ENCODE data around the gene BCOR. TPM values are rescaled to one million over a fixed set of nuclear protein-coding genes. Genes with fewer than 3 reads are reported as not detected.

Gene BCOR
- total RNA-seq, 1 donor from 2014 or later: 15.1 TPM

DNA sequence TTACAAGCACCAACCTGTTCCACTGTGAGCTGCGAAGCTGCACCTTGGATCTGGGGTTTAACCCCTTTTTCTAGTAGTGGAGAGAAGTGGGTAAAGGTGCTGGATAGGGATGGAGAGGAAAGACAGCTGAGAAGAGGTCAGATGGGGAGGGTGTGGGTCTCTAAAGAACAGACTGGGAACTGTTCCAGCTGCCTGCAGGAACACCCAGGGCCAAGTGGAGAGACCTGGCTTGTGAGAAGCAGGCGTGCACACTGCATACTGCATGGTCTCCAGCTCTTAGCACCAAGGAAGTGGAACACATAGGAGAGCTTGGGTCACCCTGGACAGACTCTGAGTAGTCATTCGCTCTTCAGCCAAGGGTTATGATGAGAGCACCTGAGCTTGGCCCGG, 16.1 kb downstream of the BCOR start:
- no peaks in the 10 kb centered on the region for H3K36me3 ChIP-seq
- H3K27ac ChIP-seq (replicated peaks): no peak overlapping the region
- no peak for DNase-seq
- intact Hi-C loops (cut with micrococcal nuclease): loop anchor here (10.0 kb wide), 1 partner anchor 267 kb away; no protein-coding TSS in a partner anchor
- no peaks in the 10 kb centered on the region for H3K27me3 ChIP-seq (ENCODE audit: low read depth)
- H3K4me1 ChIP-seq: peaks cover 67% of the 10 kb centered on the region
- H3K4me3 ChIP-seq: no peak overlapping the region
- H3K9me3 ChIP-seq (replicated peaks): no peaks in the 10 kb centered on the region
- TF ChIP-seq, protein P1, sequence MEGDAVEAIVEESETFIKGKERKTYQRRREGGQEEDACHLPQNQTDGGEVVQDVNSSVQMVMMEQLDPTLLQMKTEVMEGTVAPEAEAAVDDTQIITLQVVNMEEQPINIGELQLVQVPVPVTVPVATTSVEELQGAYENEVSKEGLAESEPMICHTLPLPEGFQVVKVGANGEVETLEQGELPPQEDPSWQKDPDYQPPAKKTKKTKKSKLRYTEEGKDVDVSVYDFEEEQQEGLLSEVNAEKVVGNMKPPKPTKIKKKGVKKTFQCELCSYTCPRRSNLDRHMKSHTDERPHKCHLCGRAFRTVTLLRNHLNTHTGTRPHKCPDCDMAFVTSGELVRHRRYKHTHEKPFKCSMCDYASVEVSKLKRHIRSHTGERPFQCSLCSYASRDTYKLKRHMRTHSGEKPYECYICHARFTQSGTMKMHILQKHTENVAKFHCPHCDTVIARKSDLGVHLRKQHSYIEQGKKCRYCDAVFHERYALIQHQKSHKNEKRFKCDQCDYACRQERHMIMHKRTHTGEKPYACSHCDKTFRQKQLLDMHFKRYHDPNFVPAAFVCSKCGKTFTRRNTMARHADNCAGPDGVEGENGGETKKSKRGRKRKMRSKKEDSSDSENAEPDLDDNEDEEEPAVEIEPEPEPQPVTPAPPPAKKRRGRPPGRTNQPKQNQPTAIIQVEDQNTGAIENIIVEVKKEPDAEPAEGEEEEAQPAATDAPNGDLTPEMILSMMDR (IDR thresholded peaks at IDR 0.05; ENCODE audit: borderline replicate concordance): no peak

DNA sequence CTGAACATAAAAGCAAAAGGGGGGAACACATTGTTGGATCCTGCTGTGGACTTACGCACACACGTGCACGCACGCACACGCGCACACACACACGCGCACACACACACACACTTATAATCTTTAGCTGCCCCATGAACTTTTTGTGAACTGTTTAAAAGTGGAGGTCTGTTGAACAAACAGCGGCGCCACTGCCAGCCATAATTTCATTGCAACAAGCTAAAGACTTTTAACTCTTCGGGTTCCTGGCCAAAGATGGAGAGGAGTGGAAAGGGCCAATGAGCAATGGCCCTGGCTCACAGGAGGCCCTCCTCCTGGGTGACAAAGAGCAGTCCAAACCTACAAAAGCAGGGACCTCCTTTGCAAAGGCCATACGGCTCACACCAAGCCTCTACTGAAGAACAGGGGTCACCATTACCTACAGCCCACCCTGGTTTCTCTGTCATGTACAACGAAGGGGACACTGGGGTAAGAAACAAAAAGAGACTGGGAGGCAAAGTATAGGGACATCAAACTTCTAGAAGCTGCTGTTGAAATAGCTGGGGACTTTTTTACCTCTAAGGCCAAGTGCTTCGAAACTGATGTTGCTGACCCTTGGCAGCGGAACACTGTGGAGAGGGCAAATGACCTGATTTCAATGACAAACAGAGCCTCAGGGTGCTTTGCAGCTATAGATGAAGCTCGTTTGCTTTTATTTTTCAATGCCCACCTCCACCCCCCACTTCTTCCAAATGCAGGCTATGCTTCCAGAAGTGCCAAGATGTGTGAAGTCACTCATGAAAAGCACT, 16.7 kb downstream of the BCOR start:
- H3K36me3 ChIP-seq: no peaks in the 10 kb centered on the region
- no peak for DNase-seq
- H3K27me3 ChIP-seq (ENCODE audit: low read depth): no peaks in the 10 kb centered on the region
- H3K4me1 ChIP-seq: peaks cover 63% of the 10 kb centered on the region
- no peaks in the 10 kb centered on the region for H3K9me3 ChIP-seq (replicated peaks)
- no peak overlapping the region for H3K27ac ChIP-seq (replicated peaks)
- no peak overlapping the region for H3K4me3 ChIP-seq
- intact Hi-C loops (cut with micrococcal nuclease): loop anchor here (10.0 kb wide), 1 partner anchor 266 kb away; no protein-coding TSS in a partner anchor
- TF ChIP-seq, protein P1 (IDR thresholded peaks at IDR 0.05; ENCODE audit: borderline replicate concordance): no peak

DNA sequence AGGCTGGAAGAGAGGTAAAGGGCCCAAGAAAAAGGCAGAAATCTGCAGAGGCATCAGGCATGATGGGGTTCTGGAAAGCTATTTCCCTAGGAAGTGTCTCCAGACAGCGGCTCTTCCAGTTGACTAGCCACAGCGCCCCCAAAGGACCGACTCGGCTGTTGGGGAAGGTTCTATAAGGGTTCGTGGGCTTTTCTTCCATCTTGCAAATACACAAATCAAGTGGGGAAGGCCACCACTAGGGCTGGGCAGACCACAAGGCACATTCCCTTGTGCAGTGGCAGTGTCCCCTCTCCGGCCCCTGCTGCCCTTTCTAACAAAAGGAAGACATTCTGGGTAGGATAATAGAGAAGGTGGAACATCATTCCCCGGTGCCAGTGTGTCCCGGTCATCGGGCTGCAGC, 18.2 kb downstream of the BCOR start:
- intact Hi-C loops (cut with micrococcal nuclease): no loop called here
- Histone ChIP-seq H3K36me3 (peaks cover 4% of the 10 kb centered on the region), H3K27ac (replicated peaks) (no peak overlapping the region), H3K9me3 (replicated peaks) (no peaks in the 10 kb centered on the region), H3K4me3 (no peak overlapping the region), H3K4me1 (peaks cover 50% of the 10 kb centered on the region), H3K27me3 (ENCODE audit: low read depth) (no peaks in the 10 kb centered on the region)
- TF ChIP-seq, protein P1 (IDR thresholded peaks at IDR 0.05; ENCODE audit: borderline replicate concordance): no peak
- no peak for DNase-seq

DNA sequence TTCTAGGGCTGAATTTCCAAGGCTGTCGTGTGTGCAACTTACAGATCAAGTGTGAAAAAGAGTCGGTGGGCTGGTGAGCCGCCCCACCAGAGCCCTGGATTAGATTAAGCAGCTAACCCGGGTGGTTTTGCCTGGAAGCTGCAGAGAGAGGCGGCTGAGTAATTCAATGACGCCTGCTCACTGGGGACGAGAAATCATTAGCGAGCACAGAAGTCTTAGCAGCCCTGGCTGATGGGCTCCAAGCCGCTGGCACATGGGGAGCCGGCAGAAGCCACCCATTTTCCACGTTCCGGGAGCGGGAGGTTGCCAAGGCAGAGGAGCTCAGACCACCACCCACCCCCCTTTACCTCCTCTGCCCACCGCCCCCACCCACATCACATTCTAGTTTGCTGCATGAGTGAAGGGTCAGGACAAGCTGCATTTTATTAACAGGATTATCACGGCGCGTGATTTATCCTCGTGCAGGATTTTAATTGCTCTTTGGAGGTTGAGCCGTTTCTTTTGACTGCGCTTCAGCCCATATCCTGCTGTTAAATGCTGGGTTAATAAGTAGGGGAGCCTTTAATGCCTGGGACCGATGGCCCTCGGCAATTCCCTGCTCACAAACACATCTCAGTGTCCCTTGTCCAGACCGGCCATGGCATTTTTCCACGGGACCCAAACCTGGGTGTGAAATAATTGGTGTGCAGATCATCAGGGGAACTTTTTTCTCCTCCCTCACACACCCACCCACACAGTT, 19.1 kb downstream of the BCOR start:
- peaks cover 41% of the 10 kb centered on the region for H3K4me1 ChIP-seq
- no peaks in the 10 kb centered on the region for H3K27me3 ChIP-seq (ENCODE audit: low read depth)
- DNase-seq: no peak
- no peak overlapping the region for H3K27ac ChIP-seq (replicated peaks)
- TF ChIP-seq, protein P1 (IDR thresholded peaks at IDR 0.05; ENCODE audit: borderline replicate concordance): no peak
- H3K36me3 ChIP-seq: peaks cover 14% of the 10 kb centered on the region
- no peak overlapping the region for H3K4me3 ChIP-seq
- intact Hi-C loops (cut with micrococcal nuclease): no loop called here
- H3K9me3 ChIP-seq (replicated peaks): no peaks in the 10 kb centered on the region

DNA sequence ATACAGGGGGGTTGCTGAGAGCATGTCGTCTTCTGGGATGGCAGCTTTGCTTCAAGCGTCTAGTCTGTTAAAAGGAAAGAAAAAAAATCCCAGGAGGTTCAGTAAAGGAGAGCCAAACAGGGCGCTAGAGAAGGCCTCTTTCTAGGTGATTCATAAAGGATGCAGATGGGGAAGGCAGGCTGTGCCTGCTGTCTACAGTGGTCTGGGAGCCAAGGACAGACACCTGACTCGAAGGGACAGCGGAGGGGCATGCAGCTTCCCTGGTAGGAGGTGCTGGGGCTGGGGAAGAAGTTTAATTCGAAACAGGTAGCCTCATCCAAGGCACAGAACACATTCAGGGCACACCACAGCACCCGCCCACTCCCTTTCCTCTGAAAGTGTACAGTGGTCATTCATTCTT, 19.9 kb downstream of the BCOR start:
- Histone ChIP-seq H3K4me1 (peaks cover 33% of the 10 kb centered on the region), H3K27ac (replicated peaks) (no peak overlapping the region), H3K27me3 (ENCODE audit: low read depth) (no peaks in the 10 kb centered on the region), H3K9me3 (replicated peaks) (no peaks in the 10 kb centered on the region), H3K36me3 (peaks cover 21% of the 10 kb centered on the region), H3K4me3 (no peak overlapping the region)
- no peak for DNase-seq
- TF ChIP-seq, protein P1 (IDR thresholded peaks at IDR 0.05; ENCODE audit: borderline replicate concordance): no peak
- intact Hi-C loops (cut with micrococcal nuclease): no loop called here

Measured in left ventricle myocardium inferior (tissue), 1 donor.